HCT116 (cell line): ENCODE data around the gene GJB4.

Experiments
- ATF3 ChIP-seq: IDR thresholded peaks from 2 replicates; pipeline ENCODE4 v1.6.1; 2012
- CTCF ChIP-seq, 3 experiments: fragments of 200-600 bp in 1 of 3; sonication (generic) in 1 of 3; IDR thresholded peaks in 2 of 3; conservative IDR thresholded peaks in 1 of 3; 2 replicates each; pipeline ENCODE4 v1.5.1; 2012 to 2017; ENCODE audit warnings: low read depth in 2 of 3, low read length in 2 of 3, antibody characterized with exemption in 1 of 3, borderline replicate concordance in 1 of 3, control low read depth in 1 of 3, mild to moderate bottlenecking in 1 of 3, mixed read lengths in 1 of 3, mixed run types in 1 of 3, moderate library complexity in 1 of 3; ENCODE audit not compliant: insufficient read depth in 1 of 3
- EGR1 ChIP-seq: IDR thresholded peaks from 2 replicates; pipeline ENCODE4 v1.6.1; 2012; ENCODE audit warnings: low read depth
- POLR2A ChIP-seq: IDR thresholded peaks from 2 replicates; pipeline ENCODE4 v1.7.0; 2011; ENCODE audit warnings: borderline replicate concordance; ENCODE audit not compliant: insufficient read depth, insufficient read length; ENCODE audit errors: extremely low read depth
- POLR2AphosphoS5 ChIP-seq: IDR thresholded peaks from 2 replicates; pipeline ENCODE4 v1.6.1; 2011; ENCODE audit warnings: mild to moderate bottlenecking, low read depth, low read length, moderate library complexity
- YY1 ChIP-seq: IDR thresholded peaks from 2 replicates; pipeline ENCODE4 v1.6.1; 2011; ENCODE audit warnings: low read length, low read depth, moderate library complexity, mild to moderate bottlenecking; ENCODE audit not compliant: insufficient replicate concordance; ENCODE audit errors: extremely low read depth
- ZFX ChIP-seq: fragments of 450-650 bp; IDR thresholded peaks from 2 replicates; pipeline ENCODE4 v1.6.1; 2017

- TF ChIP-seq ZFX, result no peak
- no peak for TF ChIP-seq POLR2A
- TF ChIP-seq EGR1, result no peak
- no peak for TF ChIP-seq POLR2AphosphoS5
- no peak for TF ChIP-seq YY1
- no peak for TF ChIP-seq ATF3
- TF ChIP-seq CTCF (IDR thresholded peaks at IDR 0.05 in 2 of 3, conservative IDR thresholded peaks at IDR 0.05 in 1 of 3; ENCODE audit: borderline replicate concordance in 1 of 3, insufficient read depth in 1 of 3, low read depth in 2 of 3, low read length in 2 of 3), result no peak
Measured at GRCh38 chr1:34774957-34775356, 15.4 kb downstream of the GJB4 start.
